ENCODE data around the gene DPP10. TPM values are rescaled to one million over a fixed set of nuclear protein-coding genes. Genes with fewer than 3 reads are reported as not detected.

Gene DPP10
- total and polyA plus RNA-seq, 9 donors, result 0.12 to 5.9 (median 0.64) TPM; not detected in 3

DNA sequence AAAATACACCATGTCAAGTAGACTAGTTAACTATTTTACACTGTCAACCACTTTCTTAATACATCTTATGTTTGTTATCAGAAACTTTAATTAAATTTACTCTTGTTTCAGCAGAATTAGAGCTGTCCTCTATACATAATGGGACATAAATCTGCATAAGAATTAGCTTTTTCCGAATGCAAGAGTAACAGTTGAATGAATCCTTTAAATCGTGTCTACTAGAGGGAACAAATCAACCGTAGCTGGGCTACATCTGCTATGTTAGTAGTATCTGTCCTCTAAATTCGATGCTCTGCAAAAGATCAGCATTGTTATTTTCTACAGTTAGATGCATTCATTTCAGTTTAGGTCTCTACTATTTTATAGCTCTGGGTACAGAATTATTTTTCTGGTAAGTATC, 1090.6 kb downstream of the DPP10 start:
- no peak overlapping the region for H3K4me3 ChIP-seq
- no peak overlapping the region for H3K27ac ChIP-seq
- no peak for TF ChIP-seq POLR2A (IDR thresholded peaks at IDR 0.05)
- TF ChIP-seq, protein P1, sequence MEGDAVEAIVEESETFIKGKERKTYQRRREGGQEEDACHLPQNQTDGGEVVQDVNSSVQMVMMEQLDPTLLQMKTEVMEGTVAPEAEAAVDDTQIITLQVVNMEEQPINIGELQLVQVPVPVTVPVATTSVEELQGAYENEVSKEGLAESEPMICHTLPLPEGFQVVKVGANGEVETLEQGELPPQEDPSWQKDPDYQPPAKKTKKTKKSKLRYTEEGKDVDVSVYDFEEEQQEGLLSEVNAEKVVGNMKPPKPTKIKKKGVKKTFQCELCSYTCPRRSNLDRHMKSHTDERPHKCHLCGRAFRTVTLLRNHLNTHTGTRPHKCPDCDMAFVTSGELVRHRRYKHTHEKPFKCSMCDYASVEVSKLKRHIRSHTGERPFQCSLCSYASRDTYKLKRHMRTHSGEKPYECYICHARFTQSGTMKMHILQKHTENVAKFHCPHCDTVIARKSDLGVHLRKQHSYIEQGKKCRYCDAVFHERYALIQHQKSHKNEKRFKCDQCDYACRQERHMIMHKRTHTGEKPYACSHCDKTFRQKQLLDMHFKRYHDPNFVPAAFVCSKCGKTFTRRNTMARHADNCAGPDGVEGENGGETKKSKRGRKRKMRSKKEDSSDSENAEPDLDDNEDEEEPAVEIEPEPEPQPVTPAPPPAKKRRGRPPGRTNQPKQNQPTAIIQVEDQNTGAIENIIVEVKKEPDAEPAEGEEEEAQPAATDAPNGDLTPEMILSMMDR (IDR thresholded peaks at IDR 0.05), result no peak
- TF ChIP-seq EP300 (IDR thresholded peaks at IDR 0.05), result no peak
- no peaks in the 10 kb centered on the region for H3K27me3 ChIP-seq
- intact Hi-C loops (cut with DNase I), result no loop called here
- no peak for DNase-seq
- no peaks in the 10 kb centered on the region for H3K36me3 ChIP-seq
- H3K4me1 ChIP-seq (ENCODE audit: insufficient read depth), result no peaks in the 10 kb centered on the region
- no peaks in the 10 kb centered on the region for H3K9me3 ChIP-seq
- 83 to 85% (median 83%) methylated on average over 4 of the region's 4 CpGs for WGBS, 3 donors

- DNase-seq, result no peak
- H3K4me3 ChIP-seq, result no peak overlapping the region
- no peaks in the 10 kb centered on the region for H3K9me3 ChIP-seq
- WGBS, 3 donors, result 84 to 92% (median 85%) methylated on average over 4 of the region's 4 CpGs
- no peak overlapping the region for H3K27ac ChIP-seq
- H3K36me3 ChIP-seq, result no peaks in the 10 kb centered on the region
- no peak for TF ChIP-seq POLR2A (IDR thresholded peaks at IDR 0.05)
- TF ChIP-seq, protein P1 (IDR thresholded peaks at IDR 0.05), result no peak
- TF ChIP-seq EP300 (IDR thresholded peaks at IDR 0.05), result no peak
- H3K27me3 ChIP-seq, result no peaks in the 10 kb centered on the region
- intact Hi-C loops (cut with DNase I), result no loop called here
- H3K4me1 ChIP-seq (ENCODE audit: insufficient read depth), result no peaks in the 10 kb centered on the region
Observed at GRCh38 chr2:115541814-115542213, 1099.4 kb downstream of the DPP10 start.

GRCh38 chr2:115542331-115542730, 1099.9 kb downstream of the DPP10 start:
- H3K27ac ChIP-seq, result no peak overlapping the region
- 68 to 81% (median 81%) methylated on average over 1 of the region's 1 CpG for WGBS, 3 donors
- intact Hi-C loops (cut with DNase I), result no loop called here
- TF ChIP-seq, protein P1 (IDR thresholded peaks at IDR 0.05), result no peak
- TF ChIP-seq POLR2A (IDR thresholded peaks at IDR 0.05) (no peak), EP300 (IDR thresholded peaks at IDR 0.05) (no peak)
- no peaks in the 10 kb centered on the region for H3K4me1 ChIP-seq (ENCODE audit: insufficient read depth)
- H3K36me3 ChIP-seq, result no peaks in the 10 kb centered on the region
- no peaks in the 10 kb centered on the region for H3K9me3 ChIP-seq
- H3K4me3 ChIP-seq, result no peak overlapping the region
- no peak for DNase-seq
- no peaks in the 10 kb centered on the region for H3K27me3 ChIP-seq

DNA sequence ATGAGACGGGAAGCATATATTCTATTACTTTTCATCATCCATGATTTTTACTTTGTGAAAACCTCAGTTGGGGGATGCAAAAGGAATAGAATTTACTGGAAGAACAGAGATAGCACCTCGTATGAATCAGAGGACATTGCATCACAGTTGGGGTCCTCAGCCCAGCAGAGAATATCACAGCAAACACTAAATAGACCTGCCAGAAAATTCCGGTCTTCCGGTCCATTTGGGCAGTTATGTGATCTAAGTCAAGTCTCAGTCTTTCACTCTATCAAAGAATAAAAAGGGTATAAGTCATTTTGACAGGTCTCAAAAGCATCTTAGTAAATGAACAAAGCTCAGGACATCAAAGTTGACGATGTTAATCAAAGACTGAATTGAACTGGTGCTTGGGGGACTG, 1100.6 kb downstream of the DPP10 start:
- H3K9me3 ChIP-seq, result no peaks in the 10 kb centered on the region
- no peak overlapping the region for H3K27ac ChIP-seq
- TF ChIP-seq EP300 (IDR thresholded peaks at IDR 0.05) (no peak), POLR2A (IDR thresholded peaks at IDR 0.05) (no peak)
- TF ChIP-seq, protein P1 (IDR thresholded peaks at IDR 0.05), result no peak
- no peaks in the 10 kb centered on the region for H3K4me1 ChIP-seq (ENCODE audit: insufficient read depth)
- 81 to 82% (median 81%) methylated on average over 5 of the region's 5 CpGs for WGBS, 3 donors
- no peak for DNase-seq
- no peaks in the 10 kb centered on the region for H3K27me3 ChIP-seq
- intact Hi-C loops (cut with DNase I), result no loop called here
- no peaks in the 10 kb centered on the region for H3K36me3 ChIP-seq
- no peak overlapping the region for H3K4me3 ChIP-seq
